Osteoblast (primary cell): ENCODE measurements around the gene PCDHB16. TPM values are rescaled to one million over a fixed set of nuclear protein-coding genes. Genes with fewer than 3 reads are reported as not detected.
"Not testable (repeated sequence)": the region's sequence is repeated elsewhere in the genome, so short reads cannot be mapped to it uniquely, and the experiment has no call there.

ENCODE experiments used
- DNase-seq: peaks from one replicate; pipeline ENCODE4 v3.0.0; 2011; ENCODE audit warnings: low spot score, mixed read lengths; ENCODE audit not compliant: insufficient read length; ENCODE audit errors: missing footprints
- H2AFZ ChIP-seq: 2 replicates; pipeline ENCODE4 v1.6.0; 2011; ENCODE audit warnings: mild to moderate bottlenecking, low read length
- H3K27ac ChIP-seq: 2 replicates; pipeline ENCODE4 v1.5.1; 2011; ENCODE audit warnings: mild to moderate bottlenecking, low read depth, low read length, moderate library complexity
- H3K27me3 ChIP-seq: 2 replicates; pipeline ENCODE4 v1.6.0; 2012; ENCODE audit warnings: mild to moderate bottlenecking, control low read depth, inconsistent platforms, low read length, moderate library complexity; ENCODE audit not compliant: insufficient read depth
- H3K36me3 ChIP-seq: 2 replicates; pipeline ENCODE4 v1.5.1; 2011; ENCODE audit warnings: mild to moderate bottlenecking, low read length, control low read depth, moderate library complexity; ENCODE audit not compliant: insufficient read depth
- H3K4me1 ChIP-seq: 2 replicates; pipeline ENCODE4 v1.5.1; 2011; ENCODE audit warnings: mild to moderate bottlenecking, low read length, control low read depth, moderate library complexity; ENCODE audit not compliant: insufficient read depth
- H3K4me2 ChIP-seq: 2 replicates; pipeline ENCODE4 v1.6.0; 2011; ENCODE audit warnings: mild to moderate bottlenecking, low read length; ENCODE audit not compliant: insufficient read depth
- H3K4me3 ChIP-seq: fragments of 200-600 bp; sonication (generic); 3 replicates; pipeline ENCODE4 v1.5.1; 2012; ENCODE audit warnings: mild to moderate bottlenecking, low read length, inconsistent platforms; ENCODE audit not compliant: insufficient read depth
- H3K79me2 ChIP-seq: 2 replicates; pipeline ENCODE4 v1.6.0; 2012; ENCODE audit warnings: mild to moderate bottlenecking, low read length, control low read depth, inconsistent platforms; ENCODE audit not compliant: insufficient read depth
- H3K9me3 ChIP-seq: 2 replicates; pipeline ENCODE4 v1.5.1; 2011; ENCODE audit warnings: low read depth, low read length, control low read depth
- H4K20me1 ChIP-seq: 2 replicates; pipeline ENCODE4 v1.6.0; 2012; ENCODE audit warnings: mild to moderate bottlenecking, low read length, control low read depth; ENCODE audit not compliant: insufficient read depth
- total RNA-seq: library from RNA; depleted of rRNA; stranded (reverse); fragments of >200 nt; gene quantifications from 2 replicates; pipeline ENCODE4 v1.2.3, GENCODE V29; 2012
- TF ChIP-seq, protein P1 (sequence below): IDR thresholded peaks from 2 replicates; pipeline ENCODE4 v1.5.1; 2011; ENCODE audit warnings: mild to moderate bottlenecking, low read depth, low read length, moderate library complexity; ENCODE audit errors: extremely low read depth

Gene PCDHB16
- total RNA-seq, 1 donor = 1.1 TPM

GRCh38 chr5:141155540-141156374 is 26.4 kb upstream of the PCDHB16 start:
- no peaks in the 10 kb centered on the region for H3K9me3 ChIP-seq
- TF ChIP-seq, protein P1, sequence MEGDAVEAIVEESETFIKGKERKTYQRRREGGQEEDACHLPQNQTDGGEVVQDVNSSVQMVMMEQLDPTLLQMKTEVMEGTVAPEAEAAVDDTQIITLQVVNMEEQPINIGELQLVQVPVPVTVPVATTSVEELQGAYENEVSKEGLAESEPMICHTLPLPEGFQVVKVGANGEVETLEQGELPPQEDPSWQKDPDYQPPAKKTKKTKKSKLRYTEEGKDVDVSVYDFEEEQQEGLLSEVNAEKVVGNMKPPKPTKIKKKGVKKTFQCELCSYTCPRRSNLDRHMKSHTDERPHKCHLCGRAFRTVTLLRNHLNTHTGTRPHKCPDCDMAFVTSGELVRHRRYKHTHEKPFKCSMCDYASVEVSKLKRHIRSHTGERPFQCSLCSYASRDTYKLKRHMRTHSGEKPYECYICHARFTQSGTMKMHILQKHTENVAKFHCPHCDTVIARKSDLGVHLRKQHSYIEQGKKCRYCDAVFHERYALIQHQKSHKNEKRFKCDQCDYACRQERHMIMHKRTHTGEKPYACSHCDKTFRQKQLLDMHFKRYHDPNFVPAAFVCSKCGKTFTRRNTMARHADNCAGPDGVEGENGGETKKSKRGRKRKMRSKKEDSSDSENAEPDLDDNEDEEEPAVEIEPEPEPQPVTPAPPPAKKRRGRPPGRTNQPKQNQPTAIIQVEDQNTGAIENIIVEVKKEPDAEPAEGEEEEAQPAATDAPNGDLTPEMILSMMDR = peak; percentile 5
- no peaks in the 10 kb centered on the region for H3K27me3 ChIP-seq
- no peaks in the 10 kb centered on the region for H3K4me1 ChIP-seq
- no peak overlapping the region for H3K4me2 ChIP-seq
- H2AFZ ChIP-seq = no peak overlapping the region
- H3K36me3 ChIP-seq = no peaks in the 10 kb centered on the region
- peak; percentile 80 for DNase-seq
- H3K4me3 ChIP-seq = no peak overlapping the region
- no peaks in the 10 kb centered on the region for H3K79me2 ChIP-seq
- H3K27ac ChIP-seq = no peak overlapping the region
- H4K20me1 ChIP-seq = no peaks in the 10 kb centered on the region

DNA sequence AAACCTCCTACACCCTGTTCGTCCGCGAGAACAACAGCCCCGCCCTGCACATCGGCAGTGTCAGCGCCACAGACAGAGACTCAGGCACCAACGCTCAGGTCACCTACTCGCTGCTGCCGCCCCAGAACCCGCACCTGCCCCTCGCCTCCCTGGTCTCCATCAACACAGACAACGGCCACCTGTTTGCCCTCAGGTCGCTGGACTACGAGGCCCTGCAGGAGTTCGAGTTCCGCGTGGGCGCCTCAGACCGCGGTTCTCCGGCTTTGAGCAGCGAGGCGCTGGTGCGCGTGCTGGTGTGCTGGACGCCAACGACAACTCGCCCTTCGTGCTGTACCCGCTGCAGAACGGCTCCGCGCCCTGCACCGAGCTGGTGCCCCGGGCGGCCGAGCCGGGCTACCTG is 24.8 kb upstream of the PCDHB16 start:
- not testable (repeated sequence) for DNase-seq, H3K4me3 ChIP-seq, H3K4me1 ChIP-seq, H4K20me1 ChIP-seq, H3K27ac ChIP-seq, H3K4me2 ChIP-seq, H3K36me3 ChIP-seq, H3K9me3 ChIP-seq, H3K79me2 ChIP-seq, H2AFZ ChIP-seq, H3K27me3 ChIP-seq

- H3K27me3 ChIP-seq, H3K36me3 ChIP-seq, H3K79me2 ChIP-seq, H3K4me2 ChIP-seq, DNase-seq, H3K27ac ChIP-seq, H3K4me1 ChIP-seq, H2AFZ ChIP-seq, H4K20me1 ChIP-seq, H3K9me3 ChIP-seq, H3K4me3 ChIP-seq: not testable (repeated sequence)
Measured at GRCh38 chr5:141157901-141158300, 24.3 kb upstream of the PCDHB16 start.

GRCh38 chr5:141172381-141173204 is 9.6 kb upstream of the PCDHB16 start, which contains the start of gene PCDHB7:
TSS of gene PCDHB7 (plus strand) at chr5:141172644. CDS start at chr5:141172836, 192 bp downstream.
- Histone ChIP-seq H4K20me1 (no peaks in the 10 kb centered on the region), H3K4me3 (peak within 1 kb of the TSS; percentile 11), H3K9me3 (no peaks in the 10 kb centered on the region), H2AFZ (peak within 1 kb of the TSS; percentile 39), H3K27ac (no peak within 1 kb of the TSS), H3K36me3 (no peaks in the 10 kb centered on the region), H3K4me2 (peak within 1 kb of the TSS; percentile 37), H3K4me1 (no peaks in the 10 kb centered on the region), H3K79me2 (no peaks in the 10 kb centered on the region), H3K27me3 (no peaks in the 10 kb centered on the region)
- TF ChIP-seq, protein P1 = peak; percentile 61
- peak; percentile 71 for DNase-seq

DNA sequence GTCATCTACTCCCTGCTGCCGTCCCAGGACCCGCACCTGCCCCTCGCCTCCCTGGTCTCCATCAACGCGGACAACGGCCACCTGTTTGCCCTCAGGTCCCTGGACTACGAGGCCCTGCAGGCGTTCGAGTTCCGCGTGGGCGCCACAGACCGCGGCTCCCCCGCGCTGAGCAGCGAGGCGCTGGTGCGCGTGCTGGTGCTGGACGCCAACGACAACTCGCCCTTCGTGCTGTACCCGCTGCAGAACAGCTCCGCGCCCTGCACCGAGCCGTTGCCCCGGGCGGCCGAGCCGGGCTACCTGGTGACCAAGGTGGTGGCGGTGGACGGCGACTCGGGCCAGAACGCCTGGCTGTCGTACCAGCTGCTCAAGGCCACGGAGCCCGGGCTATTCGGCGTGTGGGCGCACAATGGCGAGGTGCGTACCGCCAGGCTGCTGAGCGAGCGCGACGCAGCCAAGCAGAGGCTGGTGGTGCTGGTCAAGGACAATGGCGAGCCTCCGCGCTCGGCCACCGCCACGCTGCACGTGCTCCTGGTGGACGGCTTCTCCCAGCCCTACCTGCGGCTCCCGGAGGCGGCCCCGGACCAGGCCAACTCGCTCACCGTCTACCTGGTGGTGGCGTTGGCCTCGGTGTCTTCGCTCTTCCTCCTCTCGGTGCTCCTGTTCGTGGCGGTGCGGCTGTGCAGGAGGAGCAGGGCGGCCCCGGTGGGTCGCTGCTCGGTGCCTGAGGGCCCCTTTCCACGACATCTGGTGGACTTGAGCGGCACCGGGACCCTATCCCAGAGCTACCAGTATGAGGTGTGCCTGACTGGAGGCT is 7.7 kb upstream of the PCDHB16 start:
- H4K20me1 ChIP-seq, H2AFZ ChIP-seq, H3K27me3 ChIP-seq, H3K9me3 ChIP-seq, H3K4me2 ChIP-seq, H3K79me2 ChIP-seq, H3K36me3 ChIP-seq, H3K4me1 ChIP-seq, H3K4me3 ChIP-seq, DNase-seq, H3K27ac ChIP-seq: not testable (repeated sequence)
